ENCODE measurements around the gene GNAI1.

GNAI1 gene

GRCh38 chr7:80216996-80217842 is 82.6 kb downstream of the GNAI1 start:
- no peak for DNase-seq

DNA sequence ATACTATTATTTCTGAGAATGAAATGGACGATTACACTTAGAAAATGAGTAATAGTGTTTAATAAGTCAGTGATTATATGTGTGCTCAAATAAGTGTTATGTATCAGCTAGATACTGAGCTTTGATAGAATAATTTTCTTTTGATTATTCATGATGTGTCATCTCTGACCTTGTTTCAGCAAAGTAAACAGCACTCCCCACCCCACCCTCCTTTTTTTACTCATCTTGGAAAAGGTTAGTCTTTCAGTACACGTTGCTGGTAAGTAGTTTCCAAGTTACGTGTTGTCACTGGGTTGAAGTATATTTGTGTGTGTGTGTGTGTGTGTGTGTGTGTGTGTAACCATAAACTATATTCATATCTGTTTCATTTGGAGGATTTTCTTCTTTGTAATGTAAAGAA is 84.1 kb downstream of the GNAI1 start:
- DNase-seq = no peak

- DNase-seq = no peak
Observed at GRCh38 chr7:80220022-80220634, 85.5 kb downstream of the GNAI1 start.

DNA sequence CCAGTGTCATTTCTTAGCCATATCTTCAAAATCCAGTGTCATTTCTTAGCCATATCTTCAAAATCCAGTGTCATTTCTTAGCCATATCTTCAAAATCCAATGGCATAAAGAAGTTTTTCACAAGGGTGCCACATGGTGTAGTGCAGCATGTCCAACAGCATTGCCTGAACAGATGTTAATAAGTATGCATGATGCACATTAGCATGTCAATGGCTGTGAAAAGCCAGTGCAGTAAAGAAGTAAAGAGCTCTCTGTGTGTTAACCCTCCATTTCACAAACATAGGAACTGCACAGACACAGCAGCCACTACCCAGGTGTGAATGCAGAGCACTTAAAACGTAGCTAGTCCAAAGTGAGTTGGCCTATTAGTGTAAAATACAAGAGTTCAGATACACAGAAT is 89.8 kb downstream of the GNAI1 start:
- DNase-seq = no peak

DNA sequence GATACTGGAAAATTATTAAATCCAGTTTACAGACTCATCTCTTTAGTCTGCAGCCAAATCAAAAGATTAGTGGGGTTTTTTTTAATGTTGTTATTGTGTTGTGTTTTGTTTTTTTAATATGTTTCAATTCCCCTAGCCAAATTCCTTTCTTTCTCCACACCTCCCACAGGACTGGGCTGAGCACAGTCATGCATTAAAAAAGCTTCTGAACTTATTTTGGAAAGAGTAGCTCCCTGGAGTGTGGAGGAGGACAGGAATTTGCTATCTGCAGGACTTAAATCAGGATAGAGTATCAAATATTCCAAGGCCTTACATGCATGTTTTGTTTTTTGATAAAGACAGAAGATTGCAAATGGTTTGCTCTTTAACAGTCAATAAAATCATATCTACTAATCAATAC is 90.7 kb downstream of the GNAI1 start:
- DNase-seq = no peak

GRCh38 chr7:80226629-80227028 is 92.0 kb downstream of the GNAI1 start:
- no peak for DNase-seq

DNA sequence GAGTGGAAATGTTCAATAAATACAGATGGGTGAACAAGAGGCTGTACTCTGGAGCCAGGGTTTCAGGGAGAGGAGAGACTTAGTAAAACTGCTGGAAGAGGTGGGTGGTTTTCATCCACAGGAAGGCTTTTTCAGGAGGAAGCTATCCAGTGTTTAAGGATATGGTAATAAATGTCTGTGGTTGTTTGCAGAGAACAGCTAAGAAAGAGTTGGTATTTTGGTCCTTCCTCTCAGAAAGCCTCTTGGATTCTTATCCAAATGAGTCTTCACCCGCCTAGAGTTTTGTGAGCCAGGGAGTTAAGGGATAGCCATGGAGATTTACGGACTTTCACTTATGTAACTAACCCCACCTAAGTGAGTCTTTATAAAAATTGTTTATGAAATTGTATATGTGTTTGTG is 95.7 kb downstream of the GNAI1 start:
- DNase-seq = no peak

DNA sequence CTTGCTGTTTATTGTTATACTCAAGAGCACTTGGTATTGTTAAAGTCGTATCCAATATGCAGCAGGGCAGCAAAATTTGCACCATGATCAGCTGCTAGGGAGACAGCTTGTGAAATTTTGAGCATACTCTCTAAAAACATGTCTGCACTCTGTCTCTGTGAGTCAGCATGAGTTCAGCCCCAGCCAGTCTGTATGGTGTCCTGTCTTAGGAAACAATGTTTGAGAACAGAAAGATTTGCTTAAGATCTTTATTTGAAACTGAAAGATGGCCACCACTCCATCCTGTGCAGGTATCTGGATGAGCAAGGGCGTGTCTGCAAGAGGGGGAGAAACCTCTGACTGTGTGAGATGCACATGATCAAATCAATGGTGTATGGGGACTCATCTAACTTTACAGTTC is 97.1 kb downstream of the GNAI1 start:
- DNase-seq = no peak

DNA sequence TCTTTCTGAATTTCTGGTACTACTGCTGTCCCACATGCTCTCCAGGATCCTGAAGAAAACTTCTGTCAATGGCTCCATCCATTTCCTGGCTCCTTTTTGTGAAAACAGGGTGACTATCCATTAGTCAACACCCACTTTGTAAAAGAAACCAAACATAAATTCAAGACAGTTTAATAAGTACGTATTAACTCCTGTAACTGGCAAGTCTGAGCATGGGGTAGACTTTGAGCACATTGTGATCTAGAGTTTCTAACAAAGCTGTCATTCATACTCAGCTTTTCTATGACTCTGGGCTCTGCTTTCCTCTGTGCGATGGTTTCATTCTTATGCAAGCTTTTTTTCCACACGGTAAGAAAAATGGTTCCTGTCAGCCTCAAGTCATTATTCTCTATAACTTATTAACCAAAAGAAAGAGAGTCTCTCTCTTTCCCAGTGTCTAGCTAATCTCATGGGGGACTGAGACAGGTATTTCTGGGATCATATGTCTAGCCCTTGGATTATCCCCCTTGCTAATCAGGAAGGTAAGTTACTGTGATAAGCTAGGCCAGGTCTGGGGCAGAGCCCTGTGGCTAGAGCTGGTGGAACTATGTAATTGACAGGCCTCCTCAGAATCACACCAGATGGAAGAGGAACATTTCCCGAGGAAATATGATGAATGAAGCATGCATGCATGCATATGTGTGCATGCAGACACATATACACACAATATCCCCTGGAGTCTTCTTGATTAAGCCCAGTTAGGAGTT is 98.5 kb downstream of the GNAI1 start:
- no peak for DNase-seq

DNA sequence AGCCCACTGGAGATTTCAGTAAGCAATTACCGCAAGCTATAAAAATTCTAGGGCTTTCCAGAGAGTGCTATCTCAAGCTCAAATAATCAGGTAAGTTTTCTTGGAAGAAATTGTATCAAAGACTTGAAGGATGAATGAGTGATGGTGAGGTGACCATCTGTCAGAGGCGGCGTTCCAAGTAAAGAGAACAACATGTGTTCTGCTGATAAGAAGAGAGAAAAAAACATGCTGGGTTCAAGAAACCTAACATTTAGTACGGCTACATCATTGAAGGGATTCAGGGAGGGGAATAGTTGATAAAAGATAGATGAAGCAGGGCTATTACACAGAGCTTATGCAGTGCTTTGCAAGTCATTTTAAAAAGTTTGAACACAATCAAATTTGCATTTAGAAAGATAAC is 100.7 kb downstream of the GNAI1 start:
- no peak for DNase-seq

DNA sequence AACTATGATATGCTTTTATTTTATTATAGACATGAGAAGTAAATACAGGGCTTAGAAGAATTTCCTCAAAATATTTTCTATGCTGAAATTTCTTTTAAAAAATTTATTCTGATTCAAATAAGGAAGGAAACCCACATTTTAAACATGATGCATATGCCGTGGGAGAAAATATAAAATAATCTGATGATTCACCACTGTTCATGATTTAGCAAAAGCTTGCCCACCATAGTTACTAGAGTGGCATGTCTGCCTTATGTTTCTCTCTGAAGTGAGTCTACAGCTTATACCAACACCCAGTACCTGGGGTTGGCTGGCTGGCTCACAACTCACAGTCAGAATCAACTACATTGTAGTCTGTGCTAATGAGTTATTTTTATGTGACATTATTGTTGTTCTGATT is 102.0 kb downstream of the GNAI1 start:
- no peak for DNase-seq

- no peak for DNase-seq
Observed at GRCh38 chr7:80240265-80241025, 105.8 kb downstream of the GNAI1 start.

DNA sequence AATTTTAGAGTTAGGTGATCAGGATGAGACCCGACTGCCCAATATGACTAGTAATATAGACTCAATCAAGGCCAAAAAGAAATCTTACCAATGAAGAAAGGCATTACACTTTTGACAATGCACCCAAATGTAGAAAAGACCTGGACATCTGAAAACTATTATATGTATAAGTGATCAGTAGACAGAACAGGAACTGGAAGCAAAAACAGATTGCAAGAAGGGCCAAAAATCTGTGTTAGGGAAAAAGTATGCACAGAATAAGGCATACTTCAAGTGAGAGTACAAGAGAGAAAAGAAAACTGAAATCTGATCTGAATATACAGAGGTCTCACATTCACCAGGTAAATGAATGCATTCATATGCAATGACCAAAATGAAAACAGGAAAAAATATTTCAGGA is 107.0 kb downstream of the GNAI1 start:
- no peak for DNase-seq

- DNase-seq = no peak
Observed at GRCh38 chr7:80243425-80243824, 108.8 kb downstream of the GNAI1 start.

DNA sequence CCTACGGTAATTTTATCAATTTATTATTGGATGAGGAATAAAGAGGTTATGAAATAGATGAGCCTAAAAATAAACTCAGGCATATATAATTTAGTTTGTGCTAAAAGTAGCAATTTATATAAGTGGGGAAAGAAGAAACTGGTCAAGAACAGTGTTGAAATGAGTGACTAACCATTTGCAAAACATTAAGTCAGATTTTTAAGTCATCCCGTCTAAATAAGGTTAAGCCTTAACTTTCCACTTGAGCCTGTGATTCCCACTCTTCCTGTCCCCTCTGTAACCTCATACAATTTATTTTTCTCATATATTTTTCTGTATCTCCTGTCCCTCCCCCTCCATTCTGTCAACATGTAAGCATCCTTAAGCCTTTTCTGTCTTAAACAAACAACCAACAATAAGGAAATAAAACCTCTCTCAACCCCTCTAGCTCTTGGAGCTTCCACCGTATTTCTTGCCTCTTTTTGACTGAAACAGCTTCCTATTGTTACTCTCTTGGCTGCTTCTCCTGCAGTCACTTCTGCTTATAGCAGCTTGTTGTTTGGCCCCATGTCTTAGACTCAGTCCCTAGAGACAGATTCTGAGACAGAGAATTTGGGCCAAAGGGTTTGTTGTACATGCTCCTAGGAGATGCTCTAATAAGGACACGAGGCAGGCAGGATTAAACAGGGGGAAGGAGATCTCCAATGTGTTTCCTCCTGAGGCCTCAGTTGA is 109.7 kb downstream of the GNAI1 start:
- no peak for DNase-seq

GRCh38 chr7:80247144-80247543 is 112.5 kb downstream of the GNAI1 start:
- no peak for DNase-seq

DNA sequence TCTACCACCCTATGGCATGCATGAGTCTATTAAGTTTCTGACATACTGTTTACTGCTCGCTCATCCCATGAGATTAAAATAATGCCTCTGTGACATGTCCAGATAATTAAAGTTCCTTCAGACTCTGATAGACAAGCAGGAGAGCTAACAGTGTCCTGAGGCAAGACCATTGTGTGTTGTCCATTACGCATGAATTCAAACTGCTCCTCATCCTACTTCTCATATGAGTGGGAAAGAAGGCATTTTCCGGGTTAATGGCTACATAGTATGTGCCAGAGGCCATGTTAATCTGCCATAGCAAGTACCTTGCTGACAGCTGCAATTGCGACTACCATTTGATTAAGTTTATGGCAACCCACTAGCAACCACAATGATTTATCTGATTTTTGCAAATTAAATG is 113.3 kb downstream of the GNAI1 start:
- DNase-seq = no peak

- no peak for DNase-seq
Observed at GRCh38 chr7:80249184-80249583, 114.6 kb downstream of the GNAI1 start.

DNA sequence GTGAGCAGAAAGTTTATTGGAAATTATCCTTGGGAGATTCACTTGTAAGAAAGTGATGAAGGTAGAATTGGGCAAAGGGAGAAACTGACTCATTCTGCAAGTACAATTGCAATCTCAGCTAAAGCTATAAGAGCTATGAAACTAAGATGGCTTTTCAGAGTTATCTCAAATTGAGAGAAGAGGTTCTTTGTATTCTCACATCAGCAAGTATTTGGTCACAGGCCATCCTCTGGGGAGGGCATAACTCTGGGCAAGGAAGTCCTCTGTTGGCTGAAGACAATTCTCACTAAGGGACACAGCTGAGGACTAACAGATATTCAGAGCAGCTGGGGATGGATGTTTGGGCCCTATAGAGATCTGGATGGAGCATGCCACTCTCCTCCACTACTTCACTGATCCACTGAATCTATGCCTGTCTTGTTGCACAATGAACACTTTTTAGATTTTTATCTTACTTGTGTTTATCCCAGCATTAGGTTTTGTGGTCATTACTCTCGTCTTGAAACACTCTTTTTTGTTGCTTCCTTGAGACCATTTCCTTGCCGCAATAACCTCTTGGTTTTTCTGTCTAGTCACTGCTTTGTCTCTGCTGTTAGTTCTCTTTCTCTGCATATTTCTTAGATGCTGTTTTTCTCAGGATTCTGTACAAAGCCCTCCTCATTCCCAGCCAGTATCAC is 115.1 kb downstream of the GNAI1 start:
- DNase-seq = no peak

DNA sequence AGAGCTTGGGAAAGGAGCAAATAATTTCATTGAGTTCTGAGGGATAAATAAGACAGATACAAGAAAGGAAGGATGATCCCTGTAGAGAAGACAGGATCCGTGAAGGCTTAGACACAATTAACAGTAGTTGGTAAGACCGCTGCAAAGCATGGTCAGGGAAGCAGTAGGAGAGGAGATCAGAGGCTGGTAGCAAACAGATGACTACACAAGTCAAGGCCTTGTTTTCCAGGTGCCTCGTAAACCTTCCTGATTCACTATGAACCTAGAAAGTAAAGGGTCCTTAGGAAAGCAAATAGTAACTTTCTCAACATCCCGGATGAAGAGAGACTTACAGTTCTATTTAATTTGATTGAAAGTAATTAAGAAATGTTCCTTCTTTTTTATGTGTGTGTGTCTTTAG is 118.6 kb downstream of the GNAI1 start:
- no peak for DNase-seq

DNA sequence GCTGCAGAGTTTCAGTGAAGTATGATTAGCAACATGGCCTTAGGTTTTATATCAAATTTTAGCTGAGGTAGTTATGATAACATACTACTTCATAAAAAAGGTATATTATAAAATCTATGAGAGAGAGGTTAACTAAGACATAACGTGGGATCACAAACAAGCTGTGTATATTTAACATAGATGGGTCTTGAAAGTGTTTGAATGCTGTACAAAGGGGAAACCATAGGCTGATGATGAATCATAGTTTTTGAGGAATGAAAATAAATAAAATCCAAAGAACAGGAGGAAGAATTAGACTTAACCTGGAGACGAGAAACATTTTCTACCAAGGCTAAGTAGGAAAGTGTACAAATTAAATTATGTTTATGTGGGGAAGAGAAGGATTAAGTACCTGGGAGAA is 119.0 kb downstream of the GNAI1 start:
- DNase-seq = no peak

DNA sequence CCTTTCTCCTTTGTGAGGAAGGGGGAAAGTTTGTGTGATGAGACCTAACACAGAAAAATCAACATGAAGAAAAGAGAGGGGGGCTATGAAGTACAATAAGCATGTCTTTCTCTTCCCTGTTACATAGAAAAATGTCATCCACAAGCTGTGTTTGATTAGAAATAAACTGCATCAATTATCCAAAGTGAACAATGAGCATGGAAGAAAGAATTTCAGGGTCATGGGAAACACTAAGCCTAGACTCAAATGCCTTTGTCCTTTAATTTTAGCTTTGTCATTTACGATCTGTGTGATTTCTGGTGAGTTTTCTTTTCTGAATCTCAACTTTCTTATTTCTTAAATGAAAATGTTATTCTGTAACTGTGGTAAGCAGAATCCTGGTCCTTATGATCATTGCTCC is 121.0 kb downstream of the GNAI1 start:
- DNase-seq = no peak
